DOHH2 (cell line): ENCODE results near the gene SNRNP48.

Source experiments
- H3F3A ChIP-seq: fragments of 200-600 bp; sonication (generic), shearing (Covaris generic); 2 replicates; pipeline ENCODE4 v1.6.0; 2016; ENCODE audit warnings: antibody characterized with exemption, mild to moderate bottlenecking; ENCODE audit not compliant: control insufficient read depth, insufficient read depth
- H3K27ac ChIP-seq: fragments of 200-600 bp; sonication (generic); 2 replicates; pipeline ENCODE4 v1.5.1; 2014; ENCODE audit warnings: low read depth, mild to moderate bottlenecking, low read length, moderate library complexity
- H3K27me3 ChIP-seq: fragments of 200-600 bp; sonication (generic); 2 replicates; pipeline ENCODE4 v1.6.1; 2014; ENCODE audit warnings: mild to moderate bottlenecking, low read length, mixed read lengths; ENCODE audit not compliant: control insufficient read depth
- H3K36me3 ChIP-seq: fragments of 200-600 bp; sonication (generic); 2 replicates; pipeline ENCODE4 v1.6.1; 2014; ENCODE audit warnings: mild to moderate bottlenecking, low read length, moderate library complexity, mixed read lengths; ENCODE audit not compliant: control insufficient read depth
- H3K4me1 ChIP-seq: fragments of 200-600 bp; sonication (generic); 2 replicates; pipeline ENCODE4 v1.6.1; 2014; ENCODE audit warnings: mild to moderate bottlenecking, low read length, mixed read lengths; ENCODE audit not compliant: control insufficient read depth
- H3K4me2 ChIP-seq: fragments of 200-600 bp; sonication (generic); 2 replicates; pipeline ENCODE4 v1.6.0; 2014; ENCODE audit warnings: mild to moderate bottlenecking, low read length, moderate library complexity
- H3K4me3 ChIP-seq: fragments of 200-600 bp; sonication (generic); 2 replicates; pipeline ENCODE4 v1.5.1; 2014; ENCODE audit warnings: mild to moderate bottlenecking, low read length, mixed read lengths
- H3K79me2 ChIP-seq: fragments of 200-600 bp; sonication (generic); 2 replicates; pipeline ENCODE4 v1.6.1; 2014; ENCODE audit warnings: mild to moderate bottlenecking, low read length, mixed read lengths; ENCODE audit not compliant: control insufficient read depth
- H3K9me2 ChIP-seq: fragments of 200-600 bp; sonication (generic); replicated peaks from 2 replicates; pipeline ENCODE4 v1.6.1; 2014; ENCODE audit warnings: mild to moderate bottlenecking, low read length, mixed read lengths; ENCODE audit not compliant: control insufficient read depth
- H3K9me3 ChIP-seq: fragments of 200-600 bp; sonication (generic); 2 replicates; pipeline ENCODE4 v1.6.1; 2014; ENCODE audit warnings: antibody characterized with exemption, low read length, mixed read lengths; ENCODE audit not compliant: control insufficient read depth, insufficient read depth
- H4K20me1 ChIP-seq: fragments of 200-600 bp; sonication (generic); 2 replicates; pipeline ENCODE4 v1.6.0; 2014; ENCODE audit warnings: low read depth, mild to moderate bottlenecking, antibody characterized with exemption, low read length, moderate library complexity; ENCODE audit not compliant: control insufficient read depth, insufficient read depth
- CTCF ChIP-seq: fragments of 200-600 bp; sonication (generic); IDR thresholded peaks from one replicate; pipeline ENCODE4 v1.5.1; 2014; ENCODE audit warnings: antibody characterized with exemption, mild to moderate bottlenecking, low read depth, low read length; ENCODE audit not compliant: poor library complexity, severe bottlenecking
- EZH2phosphoT487 ChIP-seq: fragments of 200-600 bp; sonication (generic); IDR thresholded peaks from 2 replicates; pipeline ENCODE4 v1.6.1; 2017; ENCODE audit warnings: borderline replicate concordance, mild to moderate bottlenecking, antibody characterized with exemption, low read length, moderate library complexity, mixed read lengths

Gene SNRNP48

GRCh38 chr6:7544597-7544996 lies 45.4 kb upstream of the SNRNP48 start:
- Histone ChIP-seq H3K4me2 (no peak overlapping the region), H3K36me3 (no peaks in the 10 kb centered on the region), H3F3A (no peaks in the 10 kb centered on the region), H4K20me1 (no peaks in the 10 kb centered on the region), H3K9me2 (no peaks in the 10 kb centered on the region), H3K4me1 (no peaks in the 10 kb centered on the region), H3K27ac (no peak overlapping the region), H3K27me3 (peaks cover 61% of the 10 kb centered on the region), H3K79me2 (no peaks in the 10 kb centered on the region), H3K9me3 (no peaks in the 10 kb centered on the region), H3K4me3 (no peak overlapping the region)
- TF ChIP-seq EZH2phosphoT487 (no peak), CTCF (no peak)

GRCh38 chr6:7545316-7546019 lies 44.5 kb upstream of the SNRNP48 start:
- H3K27ac ChIP-seq = no peak overlapping the region

GRCh38 chr6:7546020-7546369 lies 44.0 kb upstream of the SNRNP48 start:
- TF ChIP-seq CTCF (no peak), EZH2phosphoT487 (no peak)
- Histone ChIP-seq H3K79me2 (no peaks in the 10 kb centered on the region), H3F3A (no peaks in the 10 kb centered on the region), H4K20me1 (no peaks in the 10 kb centered on the region), H3K36me3 (no peaks in the 10 kb centered on the region), H3K27ac (no peak overlapping the region), H3K9me3 (no peaks in the 10 kb centered on the region), H3K9me2 (no peaks in the 10 kb centered on the region), H3K4me2 (no peak overlapping the region), H3K4me3 (no peak overlapping the region), H3K4me1 (no peaks in the 10 kb centered on the region), H3K27me3 (peaks cover 50% of the 10 kb centered on the region)

More at GRCh38 chr6:7545316-7546019, 44.5 kb upstream of the SNRNP48 start:
- Histone ChIP-seq H3K27me3 (peaks cover 55% of the 10 kb centered on the region), H3K36me3 (no peaks in the 10 kb centered on the region), H3K4me1 (no peaks in the 10 kb centered on the region), H3K9me3 (no peaks in the 10 kb centered on the region), H3K4me3 (no peak overlapping the region), H3K9me2 (no peaks in the 10 kb centered on the region), H3K4me2 (no peak overlapping the region), H3K79me2 (no peaks in the 10 kb centered on the region), H3F3A (no peaks in the 10 kb centered on the region), H4K20me1 (no peaks in the 10 kb centered on the region)
- no peak for TF ChIP-seq EZH2phosphoT487
- no peak for TF ChIP-seq CTCF
